Activated CD8-positive, alpha-beta T cell treated with anti-CD3 and anti-CD28 coated beads for 36 hours (primary cell): Measurements from ENCODE around the gene UQCC2. TPM values are rescaled to one million over a fixed set of nuclear protein-coding genes. Genes with fewer than 3 reads are reported as not detected.

ENCODE experiments used
- ATAC-seq: fragments of 200-7000 bp; cut with Tn5 transposase; one replicate; pipeline ENCODE4 v1.10.0; 2021; ENCODE audit warnings: mild to moderate bottlenecking, moderate library complexity
- CTCF ChIA-PET: fragments of 350-600 bp; sonication (Branson Sonifier 250); formaldehyde crosslinking; loops from one replicate; lab custom pipeline; 2021; ENCODE audit warnings: antibody characterized with exemption; lab: Charles Lee
- POLR2A ChIA-PET: fragments of 350-600 bp; sonication (Branson Sonifier 250); formaldehyde crosslinking; loops from one replicate; lab custom pipeline; 2021; ENCODE audit warnings: antibody characterized with exemption; lab: Charles Lee
- DNase-seq: peaks from one replicate; pipeline ENCODE4 v3.0.0-alpha.2; 2020
- H3K27ac Mint-ChIP-seq: one replicate; pipeline ENCODE4 v1.8.0; 2021; ENCODE audit warnings: mild to moderate bottlenecking, mixed read lengths
- H3K27me3 Mint-ChIP-seq: one replicate; pipeline ENCODE4 v1.8.0; 2021; ENCODE audit warnings: mixed read lengths
- H3K36me3 Mint-ChIP-seq: one replicate; pipeline ENCODE4 v1.8.0; 2021; ENCODE audit warnings: low read depth, mixed read lengths
- H3K4me1 Mint-ChIP-seq: one replicate; pipeline ENCODE4 v1.8.0; 2021; ENCODE audit warnings: low read depth, mixed read lengths
- H3K4me3 Mint-ChIP-seq: one replicate; pipeline ENCODE4 v1.8.0; 2021; ENCODE audit warnings: mild to moderate bottlenecking, moderate library complexity, mixed read lengths
- H3K9me3 Mint-ChIP-seq: one replicate; pipeline ENCODE4 v1.8.0; 2021; ENCODE audit warnings: mixed read lengths
- CTCF ChIP-seq: fragments of 200-600 bp; IDR thresholded peaks from one replicate; pipeline ENCODE4 v1.8.0; 2022; ENCODE audit warnings: antibody characterized with exemption, mild to moderate bottlenecking
- intact Hi-C: fragments of 100-400 bp; cut with micrococcal nuclease; formaldehyde crosslinking; loops from one replicate; pipeline ENCODE4 v1.10.0; 2022
- total RNA-seq, 2 experiments: library from RNA; stranded (reverse); gene quantifications; one replicate each; pipeline ENCODE4 v1.2.3, GENCODE V29; 2021

Gene UQCC2
- total RNA-seq, 2 experiments from 2014 or later: 127 to 128 TPM

- no peaks in the 10 kb centered on the region for H3K9me3 Mint-ChIP-seq
- POLR2A ChIA-PET: interaction anchor here (0.6 to 3.1 kb wide), 5 partner anchors 8 to 715 kb away, joined by 3 to 15 read pairs (median 3); partner anchors contain the start of genes BAK1 and UQCC2
- peak overlapping the region; percentile 37 for H3K27ac Mint-ChIP-seq
- peak; percentile 87 for ATAC-seq
- peaks cover 35% of the 10 kb centered on the region for H3K4me1 Mint-ChIP-seq
- H3K27me3 Mint-ChIP-seq: no peaks in the 10 kb centered on the region
- DNase-seq: peak; percentile 86
- H3K4me3 Mint-ChIP-seq: no peak overlapping the region
- TF ChIP-seq CTCF: peak; percentile 82
- CTCF ChIA-PET: interaction anchor here (0.7 to 2.4 kb wide), 29 partner anchors 10 to 327 kb away, joined by 3 to 44 read pairs (median 4); partner anchors contain the start of genes BAK1, IP6K3, ITPR3 and UQCC2
- intact Hi-C loops: loop anchor here (2.0 kb wide), 1 partner anchor 116 kb away; no protein-coding TSS in a partner anchor
- H3K36me3 Mint-ChIP-seq: peaks cover 41% of the 10 kb centered on the region
These were observed 11.0 kb downstream of the UQCC2 start for GRCh38 chr6:33700391-33701050.

GRCh38 chr6:33699739-33700138 lies 11.8 kb downstream of the UQCC2 start:
- no peak for TF ChIP-seq CTCF
- H3K4me3 Mint-ChIP-seq: no peak overlapping the region
- H3K36me3 Mint-ChIP-seq: peaks cover 47% of the 10 kb centered on the region
- DNase-seq (no peak), ATAC-seq (no peak)
- intact Hi-C loops: loop anchor here (2.0 kb wide), 1 partner anchor 115 kb away; no protein-coding TSS in a partner anchor
- POLR2A ChIA-PET: interaction anchor here (1.4 to 3.1 kb wide), 2 partner anchors 11 to 120 kb away, joined by 3 to 15 read pairs; partner anchors contain the start of genes BAK1 and UQCC2
- CTCF ChIA-PET: interaction anchor here (0.8 to 2.4 kb wide), 19 partner anchors 9 to 243 kb away, joined by 3 to 44 read pairs (median 5); partner anchors contain the start of genes IP6K3, ITPR3 and UQCC2
- H3K4me1 Mint-ChIP-seq: peaks cover 43% of the 10 kb centered on the region
- H3K27ac Mint-ChIP-seq: peak overlapping the region; percentile 37
- no peaks in the 10 kb centered on the region for H3K9me3 Mint-ChIP-seq
- H3K27me3 Mint-ChIP-seq: no peaks in the 10 kb centered on the region

- DNase-seq (no peak), ATAC-seq (no peak)
- Mint-ChIP-seq H3K27ac (peak overlapping the region; percentile 34), H3K27me3 (no peaks in the 10 kb centered on the region), H3K36me3 (peaks cover 49% of the 10 kb centered on the region), H3K4me3 (no peak overlapping the region), H3K9me3 (no peaks in the 10 kb centered on the region), H3K4me1 (peaks cover 46% of the 10 kb centered on the region)
- TF ChIP-seq CTCF: no peak
- ChIA-PET POLR2A (interaction anchor here (0.6 kb wide), 1 partner anchor 1582 kb away, joined by 3 read pairs; no protein-coding TSS in a partner anchor), CTCF (interaction anchor here (0.6 to 0.8 kb wide), 2 partner anchors 12 to 114 kb away, joined by 3 read pairs; partner anchors contain the start of gene UQCC2)
- intact Hi-C loops: no loop called here
These were observed 12.4 kb downstream of the UQCC2 start for GRCh38 chr6:33699131-33699530.

GRCh38 chr6:33698494-33698893 lies 13.0 kb downstream of the UQCC2 start:
- H3K27me3 Mint-ChIP-seq: no peaks in the 10 kb centered on the region
- ATAC-seq (no peak), DNase-seq (no peak)
- intact Hi-C loops: no loop called here
- CTCF ChIA-PET: interaction anchor here (0.8 to 1.8 kb wide), 2 partner anchors 109 to 114 kb away, joined by 3 to 7 read pairs; no protein-coding TSS in a partner anchor
- H3K9me3 Mint-ChIP-seq: no peaks in the 10 kb centered on the region
- no peak overlapping the region for H3K4me3 Mint-ChIP-seq
- no peak overlapping the region for H3K27ac Mint-ChIP-seq
- POLR2A ChIA-PET: interaction anchor here (0.6 kb wide), 1 partner anchor 87 kb away, joined by 3 read pairs; no protein-coding TSS in a partner anchor
- H3K36me3 Mint-ChIP-seq: peaks cover 52% of the 10 kb centered on the region
- H3K4me1 Mint-ChIP-seq: peaks cover 53% of the 10 kb centered on the region
- no peak for TF ChIP-seq CTCF
